ENCODE data around the gene IFT122. TPM values are rescaled to one million over a fixed set of nuclear protein-coding genes. Genes with fewer than 3 reads are reported as not detected.

The IFT122 gene
- total and polyA plus RNA-seq, 10 donors: 5.2 to 31.3 (median 18.1) TPM

GRCh38 chr3:129567939-129568338, 127.9 kb downstream of the IFT122 start:
- Histone ChIP-seq H3K4me1 (peaks cover 0 to 54% (median 26%) of the 10 kb centered on the region in 6 donors), H3K4me3 (no peak overlapping the region), H3K27me3 (replicated peaks in 1 of 7) (no peaks in the 10 kb centered on the region), H3K27ac (peak overlapping the region in 3 of 8 donors; percentile 29 to 45 (median 38)), H3K36me3 (peaks cover 0 to 100% (median 49%) of the 10 kb centered on the region in 6 donors), H3K9me3 (no peaks in the 10 kb centered on the region)
- no peak for TF ChIP-seq CTCF (IDR thresholded peaks at IDR 0.05 in 8 of 11, conservative IDR thresholded peaks at IDR 0.05 in 3 of 11)
- TF ChIP-seq POLR2AphosphoS5 (IDR thresholded peaks at IDR 0.05): no peak
- TF ChIP-seq POLR2A (IDR thresholded peaks at IDR 0.05): no peak
- intact Hi-C loops (cut with DNase I; ENCODE audit: low total_unique reads): no loop called here
- WGBS, 5 donors: 58 to 66% (median 62%) methylated on average over 6 of the region's 6 CpGs
- DNase-seq: no peak

- no peak for DNase-seq
- TF ChIP-seq CTCF (IDR thresholded peaks at IDR 0.05 in 8 of 11, conservative IDR thresholded peaks at IDR 0.05 in 3 of 11) (no peak), POLR2AphosphoS5 (IDR thresholded peaks at IDR 0.05) (peak in 1 of 3 donors; percentile 28)
- H3K36me3 ChIP-seq: peaks cover 0 to 100% (median 55%) of the 10 kb centered on the region in 6 donors
- WGBS, 5 donors: 88 to 95% (median 89%) methylated on average over 3 to 7 of the region's 7 CpGs
- no peak overlapping the region for H3K4me3 ChIP-seq
- intact Hi-C loops (cut with DNase I; ENCODE audit: low total_unique reads): no loop called here
- H3K4me1 ChIP-seq: peaks cover 0 to 49% (median 16%) of the 10 kb centered on the region in 6 donors
- no peak overlapping the region for H3K27ac ChIP-seq
- no peaks in the 10 kb centered on the region for H3K27me3 ChIP-seq (replicated peaks in 1 of 7)
- H3K9me3 ChIP-seq: no peaks in the 10 kb centered on the region
Measured at GRCh38 chr3:129569856-129570255, 129.8 kb downstream of the IFT122 start.

Small RNA genes within 50 kb of the gene (small RNA-seq; reads per million reads assigned to genes)
- 4.7 to 47.9 (median 13.5) reads per million in 4 donors for gene SNORA7B

Other genes starting within 250 kb of the IFT122 start
- 100 to 1,000 TPM in 5 of 7 donors, 10 to 100 TPM in 2; 90.8 to 134 (median 116) TPM for gene COPG1, start 190.6 kb upstream of the IFT122 start, total RNA-seq
- 10 to 100 TPM; 47.8 to 52.3 (median 49.8) TPM for gene COPG1, start 190.6 kb upstream of the IFT122 start, polyA plus RNA-seq
- gene HMCES, start 161.4 kb upstream of the IFT122 start, total RNA-seq: 10 to 100 TPM; 24.0 to 31.9 (median 30.7) TPM
- 10 to 100 TPM; 16.1 to 60.7 (median 18.8) TPM for gene HMCES, start 161.4 kb upstream of the IFT122 start, polyA plus RNA-seq
- 1 to 10 TPM in 4 of 7 donors, under 1 TPM in 3; 0.52 to 2.1 (median 1.6) TPM for gene EFCAB12, start 11.6 kb upstream of the IFT122 start, total RNA-seq
- gene EFCAB12, start 11.6 kb upstream of the IFT122 start, polyA plus RNA-seq: 1 to 10 TPM in 1 of 3 donors, under 1 TPM in 2; 0.20 to 1.0 (median 0.99) TPM
- 10 to 100 TPM; 47.7 to 72.6 (median 58.4) TPM for gene MBD4, start 276 bp upstream of the IFT122 start, total RNA-seq
- 10 to 100 TPM; 40.0 to 52.2 (median 41.4) TPM for gene MBD4, start 276 bp upstream of the IFT122 start, polyA plus RNA-seq
- gene RHO, start 88.4 kb downstream of the IFT122 start, total RNA-seq: not detected
- gene RHO, start 88.4 kb downstream of the IFT122 start, polyA plus RNA-seq: not detected
- not detected for gene H1-8, start 103.0 kb downstream of the IFT122 start, total RNA-seq
- not detected for gene H1-8, start 103.0 kb downstream of the IFT122 start, polyA plus RNA-seq
- gene PLXND1, start 166.5 kb downstream of the IFT122 start, total RNA-seq: 100 to 1,000 TPM; 121 to 238 (median 170) TPM
- 10 to 100 TPM; 44.4 to 97.9 (median 79.2) TPM for gene PLXND1, start 166.5 kb downstream of the IFT122 start, polyA plus RNA-seq

All from spleen (tissue), 11 donors.